ENCODE measurements around the gene SLC25A21. TPM values are rescaled to one million over a fixed set of nuclear protein-coding genes. Genes with fewer than 3 reads are reported as not detected.

The SLC25A21 gene
- total RNA-seq, 1 donor from 2014 or later: 6.4 TPM

DNA sequence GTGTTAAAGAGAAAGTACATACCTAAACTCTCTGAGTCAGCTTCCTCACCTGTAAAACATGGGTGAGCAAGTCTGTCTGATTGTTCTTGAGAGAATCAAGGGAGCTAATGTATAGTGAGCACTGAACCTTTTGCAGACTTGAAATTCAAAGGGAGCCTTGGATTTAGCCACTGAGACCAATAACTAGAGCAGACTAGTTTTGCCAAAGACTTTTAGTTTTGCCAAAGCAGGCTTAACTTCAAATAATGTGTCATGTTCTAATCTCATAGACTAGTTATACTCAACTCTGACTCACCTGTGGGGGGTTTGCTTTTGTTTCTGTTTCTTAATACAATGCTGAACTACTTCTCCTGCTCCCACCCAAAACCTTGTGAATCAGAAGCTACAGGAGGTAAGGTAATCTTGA is 123.7 kb downstream of the SLC25A21 start:
- Histone ChIP-seq H3K36me3 (no peaks in the 10 kb centered on the region), H2AFZ (replicated peaks) (no peak overlapping the region), H3K4me1 (no peaks in the 10 kb centered on the region), H3K27me3 (no peaks in the 10 kb centered on the region), H3F3A (ENCODE audit: low read depth) (no peaks in the 10 kb centered on the region), H3K9me3 (ENCODE audit: low read depth) (no peaks in the 10 kb centered on the region), H3K79me2 (ENCODE audit: low read depth) (no peaks in the 10 kb centered on the region), H3K9ac (no peak overlapping the region), H3K4me3 (no peak overlapping the region), H4K20me1 (ENCODE audit: low read depth) (no peaks in the 10 kb centered on the region), H3K4me2 (no peak overlapping the region), H3K27ac (no peak overlapping the region)
- no peak overlapping the region for H3K27ac Mint-ChIP-seq
- H3K4me3 Mint-ChIP-seq: no peak overlapping the region
- no peaks in the 10 kb centered on the region for H3K36me3 Mint-ChIP-seq
- DNase-seq (ENCODE audit: low spot score): no peak
- TF ChIP-seq, protein P1, sequence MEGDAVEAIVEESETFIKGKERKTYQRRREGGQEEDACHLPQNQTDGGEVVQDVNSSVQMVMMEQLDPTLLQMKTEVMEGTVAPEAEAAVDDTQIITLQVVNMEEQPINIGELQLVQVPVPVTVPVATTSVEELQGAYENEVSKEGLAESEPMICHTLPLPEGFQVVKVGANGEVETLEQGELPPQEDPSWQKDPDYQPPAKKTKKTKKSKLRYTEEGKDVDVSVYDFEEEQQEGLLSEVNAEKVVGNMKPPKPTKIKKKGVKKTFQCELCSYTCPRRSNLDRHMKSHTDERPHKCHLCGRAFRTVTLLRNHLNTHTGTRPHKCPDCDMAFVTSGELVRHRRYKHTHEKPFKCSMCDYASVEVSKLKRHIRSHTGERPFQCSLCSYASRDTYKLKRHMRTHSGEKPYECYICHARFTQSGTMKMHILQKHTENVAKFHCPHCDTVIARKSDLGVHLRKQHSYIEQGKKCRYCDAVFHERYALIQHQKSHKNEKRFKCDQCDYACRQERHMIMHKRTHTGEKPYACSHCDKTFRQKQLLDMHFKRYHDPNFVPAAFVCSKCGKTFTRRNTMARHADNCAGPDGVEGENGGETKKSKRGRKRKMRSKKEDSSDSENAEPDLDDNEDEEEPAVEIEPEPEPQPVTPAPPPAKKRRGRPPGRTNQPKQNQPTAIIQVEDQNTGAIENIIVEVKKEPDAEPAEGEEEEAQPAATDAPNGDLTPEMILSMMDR (IDR thresholded peaks at IDR 0.05): no peak
- H3K9me3 Mint-ChIP-seq: no peaks in the 10 kb centered on the region
- H3K27me3 Mint-ChIP-seq (ENCODE audit: insufficient read depth, low read depth): peaks cover 2% of the 10 kb centered on the region
- H3K4me1 Mint-ChIP-seq: no peaks in the 10 kb centered on the region

DNA sequence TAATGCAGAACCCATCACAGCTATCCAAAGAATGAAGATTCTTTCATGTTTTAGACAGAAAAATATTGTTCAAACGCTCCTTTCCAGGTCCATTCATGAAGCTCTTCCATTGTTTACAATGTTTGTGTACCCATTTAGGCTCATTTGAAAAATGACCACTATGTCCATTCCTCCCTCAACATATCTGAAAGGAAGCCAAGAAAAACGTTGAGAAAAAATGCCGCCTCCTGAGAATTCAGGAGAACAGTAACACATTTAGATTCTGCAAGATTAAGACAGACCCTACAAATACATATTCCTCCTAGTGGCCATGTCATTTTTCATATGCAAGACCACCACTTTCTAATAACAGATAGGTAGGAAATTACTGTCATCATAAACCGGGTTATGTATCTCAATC is 124.4 kb downstream of the SLC25A21 start:
- Mint-ChIP-seq H3K27me3 (ENCODE audit: insufficient read depth, low read depth) (peaks cover 2% of the 10 kb centered on the region), H3K4me3 (no peak overlapping the region), H3K36me3 (no peaks in the 10 kb centered on the region), H3K9me3 (no peaks in the 10 kb centered on the region), H3K27ac (no peak overlapping the region), H3K4me1 (no peaks in the 10 kb centered on the region)
- H3K4me3 ChIP-seq: no peak overlapping the region
- no peak overlapping the region for H3K9ac ChIP-seq
- no peaks in the 10 kb centered on the region for H3K9me3 ChIP-seq (ENCODE audit: low read depth)
- no peak overlapping the region for H3K27ac ChIP-seq
- no peak overlapping the region for H2AFZ ChIP-seq (replicated peaks)
- DNase-seq (ENCODE audit: low spot score): no peak
- no peaks in the 10 kb centered on the region for H3K4me1 ChIP-seq
- no peaks in the 10 kb centered on the region for H3K36me3 ChIP-seq
- H3K4me2 ChIP-seq: no peak overlapping the region
- H3K79me2 ChIP-seq (ENCODE audit: low read depth): no peaks in the 10 kb centered on the region
- no peaks in the 10 kb centered on the region for H3K27me3 ChIP-seq
- no peaks in the 10 kb centered on the region for H4K20me1 ChIP-seq (ENCODE audit: low read depth)
- H3F3A ChIP-seq (ENCODE audit: low read depth): no peaks in the 10 kb centered on the region
- TF ChIP-seq, protein P1 (IDR thresholded peaks at IDR 0.05): no peak
- no peak for TF ChIP-seq EZH2phosphoT487 (IDR thresholded peaks at IDR 0.05)
- no peak for TF ChIP-seq EZH2 (IDR thresholded peaks at IDR 0.05)

DNA sequence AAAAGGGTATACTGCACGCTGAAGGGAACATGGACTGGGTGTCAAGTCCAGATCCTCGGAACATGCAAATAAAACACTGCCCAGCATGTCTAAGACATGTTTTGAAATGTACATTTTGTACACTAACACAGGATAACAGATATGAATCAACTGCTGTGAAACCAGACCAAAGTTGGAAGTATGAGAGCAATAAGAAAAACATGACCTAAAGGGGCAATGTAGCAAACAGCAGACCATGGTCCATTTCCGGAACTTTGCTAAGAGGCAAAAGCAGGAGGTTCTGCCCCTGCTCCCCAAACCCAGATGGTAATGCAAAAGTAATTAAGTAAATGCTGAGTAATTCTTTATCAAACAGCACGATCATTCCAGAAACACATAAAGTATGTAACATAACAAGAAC is 125.2 kb downstream of the SLC25A21 start:
- H3K27me3 ChIP-seq: no peaks in the 10 kb centered on the region
- H3K9me3 Mint-ChIP-seq: no peaks in the 10 kb centered on the region
- H3K9ac ChIP-seq: no peak overlapping the region
- no peak for TF ChIP-seq EZH2phosphoT487 (IDR thresholded peaks at IDR 0.05)
- DNase-seq (ENCODE audit: low spot score): no peak
- no peaks in the 10 kb centered on the region for H3K79me2 ChIP-seq (ENCODE audit: low read depth)
- no peak overlapping the region for H3K4me3 ChIP-seq
- H3K4me1 Mint-ChIP-seq: no peaks in the 10 kb centered on the region
- no peak overlapping the region for H2AFZ ChIP-seq (replicated peaks)
- H3K36me3 Mint-ChIP-seq: no peaks in the 10 kb centered on the region
- H3K4me2 ChIP-seq: no peak overlapping the region
- peaks cover 2% of the 10 kb centered on the region for H3K27me3 Mint-ChIP-seq (ENCODE audit: insufficient read depth, low read depth)
- no peak overlapping the region for H3K27ac ChIP-seq
- no peak overlapping the region for H3K27ac Mint-ChIP-seq
- H3K36me3 ChIP-seq: no peaks in the 10 kb centered on the region
- no peaks in the 10 kb centered on the region for H3K9me3 ChIP-seq (ENCODE audit: low read depth)
- no peak overlapping the region for H3K4me3 Mint-ChIP-seq
- H3F3A ChIP-seq (ENCODE audit: low read depth): no peaks in the 10 kb centered on the region
- no peaks in the 10 kb centered on the region for H4K20me1 ChIP-seq (ENCODE audit: low read depth)
- no peaks in the 10 kb centered on the region for H3K4me1 ChIP-seq

DNA sequence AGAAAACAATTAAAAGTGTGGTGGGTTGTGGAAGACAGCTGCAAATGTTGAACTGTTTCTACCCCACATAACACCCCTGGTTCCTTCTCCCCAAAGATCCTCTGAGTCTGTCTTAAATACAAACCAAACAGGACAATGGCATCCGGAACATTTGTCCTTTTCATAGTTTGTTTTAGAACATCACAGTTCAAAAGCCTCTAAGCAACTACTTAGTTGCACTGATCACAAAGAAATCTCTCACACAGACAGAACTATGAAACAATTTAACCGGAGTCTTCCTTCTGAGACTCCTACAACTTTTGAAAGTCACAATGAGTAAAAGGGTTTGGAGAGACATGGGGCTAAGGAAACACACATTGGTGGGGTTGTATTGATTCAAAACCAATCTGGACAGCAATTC is 125.6 kb downstream of the SLC25A21 start:
- Mint-ChIP-seq H3K27me3 (ENCODE audit: insufficient read depth, low read depth) (peaks cover 2% of the 10 kb centered on the region), H3K27ac (no peak overlapping the region), H3K9me3 (no peaks in the 10 kb centered on the region), H3K4me3 (no peak overlapping the region), H3K4me1 (no peaks in the 10 kb centered on the region), H3K36me3 (no peaks in the 10 kb centered on the region)
- Histone ChIP-seq H3K27me3 (no peaks in the 10 kb centered on the region), H3K9me3 (ENCODE audit: low read depth) (no peaks in the 10 kb centered on the region), H3K4me1 (no peaks in the 10 kb centered on the region), H3K36me3 (no peaks in the 10 kb centered on the region), H3K4me2 (no peak overlapping the region), H2AFZ (replicated peaks) (no peak overlapping the region), H3K4me3 (no peak overlapping the region), H4K20me1 (ENCODE audit: low read depth) (no peaks in the 10 kb centered on the region), H3F3A (ENCODE audit: low read depth) (no peaks in the 10 kb centered on the region), H3K9ac (no peak overlapping the region), H3K27ac (no peak overlapping the region), H3K79me2 (ENCODE audit: low read depth) (no peaks in the 10 kb centered on the region)
- DNase-seq (ENCODE audit: low spot score): no peak
- TF ChIP-seq EZH2phosphoT487 (IDR thresholded peaks at IDR 0.05): no peak
- no peak for TF ChIP-seq EZH2 (IDR thresholded peaks at IDR 0.05)
- TF ChIP-seq, protein P1 (IDR thresholded peaks at IDR 0.05): no peak
